OCI-LY7 (cell line): Measurements from ENCODE around the gene PRDM1. TPM values are rescaled to one million over a fixed set of nuclear protein-coding genes. Genes with fewer than 3 reads are reported as not detected.

Experiments used
- BruUV-seq: library from RNA; stranded (reverse); fragments of 400-500 nt; replicated peaks from 2 replicates; lab custom pipeline; 2021; lab: Mats Ljungman, UMichigan
- CTCF ChIA-PET: fragments of 300-600 bp; sonication (Branson Sonifier 250); formaldehyde crosslinking; loops from one replicate; lab custom pipeline; 2022; ENCODE audit warnings: antibody characterized with exemption; ENCODE audit not compliant: unreplicated experiment; lab: Charles Lee
- POLR2A ChIA-PET: fragments of 300-600 bp; sonication (Branson Sonifier 250); formaldehyde crosslinking; loops from one replicate; lab custom pipeline; 2022; ENCODE audit warnings: antibody characterized with exemption; lab: Charles Lee
- DNase-seq: peaks from one replicate; pipeline ENCODE4 v3.0.0-alpha.2; 2015; ENCODE audit warnings: low spot score
- H2AFZ ChIP-seq: fragments of 200-600 bp; sonication (generic), shearing (Covaris generic); 2 replicates; pipeline ENCODE4 v1.6.1; 2014; ENCODE audit warnings: mild to moderate bottlenecking, antibody characterized with exemption, low read length, moderate library complexity
- H3K27ac ChIP-seq: fragments of 200-600 bp; sonication (generic); 2 replicates; pipeline ENCODE4 v1.5.1; 2014; ENCODE audit warnings: mixed run types, low read depth, mild to moderate bottlenecking, moderate library complexity, low read length, inconsistent platforms; ENCODE audit not compliant: poor library complexity, severe bottlenecking
- H3K36me3 ChIP-seq: fragments of 200-600 bp; sonication (generic); 2 replicates; pipeline ENCODE4 v1.6.1; 2014; ENCODE audit warnings: mild to moderate bottlenecking, antibody characterized with exemption, low read length, moderate library complexity, mixed read lengths; ENCODE audit not compliant: insufficient read depth
- H3K4me1 ChIP-seq: fragments of 200-600 bp; sonication (generic); 2 replicates; pipeline ENCODE4 v1.5.1; 2014; ENCODE audit warnings: mild to moderate bottlenecking, low read length; ENCODE audit not compliant: insufficient read depth, poor library complexity, severe bottlenecking
- H3K4me2 ChIP-seq: fragments of 200-600 bp; sonication (generic); 2 replicates; pipeline ENCODE4 v1.6.1; 2014; ENCODE audit warnings: mild to moderate bottlenecking, low read length
- H3K4me3 ChIP-seq: fragments of 200-600 bp; sonication (generic); 2 replicates; pipeline ENCODE4 v1.5.1; 2014; ENCODE audit warnings: mild to moderate bottlenecking, low read depth, low read length; ENCODE audit not compliant: poor library complexity, severe bottlenecking
- H3K79me2 ChIP-seq: fragments of 200-600 bp; sonication (generic); 2 replicates; pipeline ENCODE4 v1.6.1; 2016; ENCODE audit warnings: low read depth, mild to moderate bottlenecking, low read length, moderate library complexity, mixed read lengths; ENCODE audit not compliant: insufficient read depth
- H3K9me2 ChIP-seq: fragments of 200-600 bp; sonication (generic); 2 replicates; pipeline ENCODE4 v1.6.1; 2016; ENCODE audit warnings: mild to moderate bottlenecking, low read length, mixed read lengths; ENCODE audit not compliant: insufficient read depth
- H3K9me3 ChIP-seq: fragments of 200-600 bp; sonication (generic); 2 replicates; pipeline ENCODE4 v1.6.1; 2014; ENCODE audit warnings: mild to moderate bottlenecking, mixed run types, low read length, mixed read lengths
- H4K20me1 ChIP-seq: fragments of 200-600 bp; sonication (generic); 2 replicates; pipeline ENCODE4 v1.6.1; 2014; ENCODE audit warnings: mild to moderate bottlenecking, antibody characterized with exemption, low read length, moderate library complexity, mixed read lengths; ENCODE audit not compliant: insufficient read depth
- CTCF ChIP-seq: fragments of 200-600 bp; sonication (generic); conservative IDR thresholded peaks from 2 replicates; pipeline ENCODE4 v1.5.1; 2014; ENCODE audit warnings: mild to moderate bottlenecking, antibody characterized with exemption, low read length, moderate library complexity, mixed read lengths
- EZH2phosphoT487 ChIP-seq: fragments of 200-600 bp; sonication (generic); IDR thresholded peaks from 2 replicates; pipeline ENCODE4 v1.6.1; 2018; ENCODE audit warnings: low read depth, borderline replicate concordance, mild to moderate bottlenecking, mixed run types, antibody characterized with exemption, low read length, moderate library complexity, mixed read lengths
- intact Hi-C: fragments of 100-400 bp; cut with micrococcal nuclease; formaldehyde crosslinking; loops from one replicate; pipeline ENCODE4 v1.10.0; 2022; ENCODE audit not compliant: unreplicated experiment
- total RNA-seq, 2 experiments: library from RNA; depleted of rRNA in 1 of 2; stranded (reverse); fragments of >200 nt in 1 of 2; shearing (Covaris generic) in 1 of 2; gene quantifications; 2 replicates each; pipeline ENCODE4 v1.2.3, GENCODE V29; 2014 to 2022

PRDM1 gene
- total RNA-seq, 2 experiments from 2014 or later, result 1.5 to 3.3 TPM

- Histone ChIP-seq H2AFZ (peak overlapping the region; percentile 44; the same call in 1 of the 2 replicates), H3K9me2 (0 out of 2 replicates have a peak, but pooled peaks cover under 1% of the 10 kb centered on the region), H3K9me3 (no peaks in the 10 kb centered on the region), H3K27ac (no peak overlapping the region), H3K4me3 (no peak overlapping the region), H3K4me1 (peaks cover 5% of the 10 kb centered on the region), H3K4me2 (no peak overlapping the region), H3K79me2 (no peaks in the 10 kb centered on the region), H3K36me3 (no peaks in the 10 kb centered on the region), H4K20me1 (no peaks in the 10 kb centered on the region)
- TF ChIP-seq EZH2phosphoT487 (no peak), CTCF (no peak)
- ChIA-PET CTCF (no interaction called here), POLR2A (interaction anchor here (0.7 to 1.1 kb wide), 3 partner anchors 14 to 298 kb away, joined by 3 to 5 read pairs (median 3); no protein-coding TSS in a partner anchor)
- no TSS peak for BruUV-seq
- no peak for DNase-seq
- intact Hi-C loops, result no loop called here
These were observed 29.3 kb upstream of the PRDM1 start for GRCh38 chr6:106056746-106057390.

- H3K79me2 ChIP-seq, result no peaks in the 10 kb centered on the region
- H4K20me1 ChIP-seq, result no peaks in the 10 kb centered on the region
- intact Hi-C loops, result no loop called here
- H3K9me2 ChIP-seq, result 0 out of 2 replicates have a peak, but pooled peaks cover 5% of the 10 kb centered on the region
- ChIA-PET POLR2A (no interaction called here), CTCF (no interaction called here)
- H3K9me3 ChIP-seq, result no peaks in the 10 kb centered on the region
- no peaks in the 10 kb centered on the region for H3K36me3 ChIP-seq
- H2AFZ ChIP-seq, result 0 out of 2 replicates have a peak overlapping the region, but pooled peaks have one; percentile 5
- H3K4me2 ChIP-seq, result no peak overlapping the region
- no TSS peak for BruUV-seq
- H3K4me3 ChIP-seq, result no peak overlapping the region
- DNase-seq, result no peak
- H3K4me1 ChIP-seq, result peaks cover 5% of the 10 kb centered on the region
- TF ChIP-seq EZH2phosphoT487, result no peak
- no peak for TF ChIP-seq CTCF
- H3K27ac ChIP-seq, result no peak overlapping the region
These were observed 26.8 kb upstream of the PRDM1 start for GRCh38 chr6:106059331-106059730.

- no peak for DNase-seq
- intact Hi-C loops, result no loop called here
- TF ChIP-seq EZH2phosphoT487, result no peak
- no peak for TF ChIP-seq CTCF
- ChIA-PET CTCF (no interaction called here), POLR2A (interaction anchor here (0.6 to 2.3 kb wide), 2 partner anchors 68 to 72 kb away, joined by 3 to 6 read pairs; no protein-coding TSS in a partner anchor)
- Histone ChIP-seq H3K9me3 (no peaks in the 10 kb centered on the region), H4K20me1 (no peaks in the 10 kb centered on the region), H3K36me3 (no peaks in the 10 kb centered on the region), H3K27ac (no peak overlapping the region), H3K4me3 (no peak overlapping the region), H3K4me1 (peaks cover 5% of the 10 kb centered on the region), H3K9me2 (0 out of 2 replicates have a peak, but pooled peaks cover 5% of the 10 kb centered on the region), H3K79me2 (no peaks in the 10 kb centered on the region), H3K4me2 (no peak overlapping the region), H2AFZ (no peak overlapping the region)
- no TSS peak for BruUV-seq
These were observed 26.0 kb upstream of the PRDM1 start for GRCh38 chr6:106060167-106060566.
